MM.1S (cell line): Measurements from ENCODE around the gene ZNF81.

Source experiments
- CTCF ChIP-seq: fragments of 300-600 bp; sonication (generic); IDR thresholded peaks from 2 replicates; pipeline ENCODE4 v1.5.1; 2016; ENCODE audit warnings: antibody characterized with exemption, low read length, mixed read lengths
- EZH2 ChIP-seq: fragments of 300-600 bp; sonication (generic); optimal IDR thresholded peaks from 2 replicates; pipeline ENCODE3; 2017; ENCODE audit warnings: low read depth, mild to moderate bottlenecking, antibody characterized with exemption, low read length, mixed read lengths
- EZH2phosphoT487 ChIP-seq: fragments of 300-600 bp; sonication (generic); IDR thresholded peaks from 2 replicates; pipeline ENCODE4 v1.6.1; 2018; ENCODE audit warnings: antibody characterized with exemption, low read length

GRCh38 chrX:47802589-47802988 lies 34.1 kb upstream of the ZNF81 start:
- TF ChIP-seq CTCF (no peak), EZH2 (no peak), EZH2phosphoT487 (no peak)
